ENCODE results near the gene RHOF. TPM values are rescaled to one million over a fixed set of nuclear protein-coding genes. Genes with fewer than 3 reads are reported as not detected.

RHOF gene
- total and polyA plus RNA-seq, 4 donors = 0.97 to 7.0 (median 3.5) TPM

- 95% methylated on average over 8 of the region's 8 CpGs for WGBS
- H3K9ac ChIP-seq (ENCODE audit: low read depth in 1 of 2, low read length in 2 of 2) = no peak overlapping the region
- no peaks in the 10 kb centered on the region for H3K4me1 ChIP-seq (ENCODE audit: control insufficient read depth in 4 of 4, insufficient read depth in 4 of 4, low read length in 3 of 4)
- no peak for DNase-seq (ENCODE audit: low spot score)
- TF ChIP-seq CTCF (IDR thresholded peaks at IDR 0.05; ENCODE audit: low read depth, low read length, missing input control) (no peak), ATF3 (IDR thresholded peaks at IDR 0.05) (no peak), YY1 (IDR thresholded peaks at IDR 0.05) (no peak), HNF4G (IDR thresholded peaks at IDR 0.05) (no peak), RAD21 (IDR thresholded peaks at IDR 0.05) (no peak), MAX (IDR thresholded peaks at IDR 0.05) (no peak), NR2F2 (IDR thresholded peaks at IDR 0.05) (no peak), SP1 (IDR thresholded peaks at IDR 0.05) (no peak), RXRA (IDR thresholded peaks at IDR 0.05) (no peak), TAF1 (conservative IDR thresholded peaks at IDR 0.05) (no peak), EGR1 (IDR thresholded peaks at IDR 0.05; ENCODE audit: low read depth in 2 of 2) (no peak), JUND (IDR thresholded peaks at IDR 0.05) (no peak), REST (IDR thresholded peaks at IDR 0.05) (no peak), ZBTB33 (IDR thresholded peaks at IDR 0.05) (no peak), HNF4A (conservative IDR thresholded peaks at IDR 0.05) (no peak), GABPA (IDR thresholded peaks at IDR 0.05 in 1 of 2, conservative IDR thresholded peaks at IDR 0.05 in 1 of 2) (no peak), FOXA1 (IDR thresholded peaks at IDR 0.05) (no peak), FOXA2 (IDR thresholded peaks at IDR 0.05) (no peak)
- no peaks in the 10 kb centered on the region for H3K27me3 ChIP-seq (ENCODE audit: control insufficient read depth in 4 of 4, insufficient read depth in 4 of 4, low read length in 3 of 4)
- H3K9me3 ChIP-seq (ENCODE audit: control insufficient read depth in 4 of 4, low read length in 3 of 4) = no peaks in the 10 kb centered on the region
- H3K36me3 ChIP-seq (ENCODE audit: control insufficient read depth in 4 of 4, insufficient read depth in 3 of 4, low read depth in 1 of 4, low read length in 3 of 4) = peaks cover 28 to 77% (median 37%) of the 10 kb centered on the region in 4 donors
- no peak overlapping the region for H3K4me3 ChIP-seq (ENCODE audit: low read depth in 1 of 3, low read length in 3 of 3)
- H3K27ac ChIP-seq (ENCODE audit: low read depth in 1 of 2, low read length in 2 of 2) = no peak overlapping the region
Measured at GRCh38 chr12:121828306-121828705, 34.8 kb upstream of the RHOF start.
